Measurements from ENCODE around the gene HIP1. TPM values are rescaled to one million over a fixed set of nuclear protein-coding genes. Genes with fewer than 3 reads are reported as not detected.

The HIP1 gene
- total and polyA plus RNA-seq, 2 of the 4 experiments (the other 2 are of a cell fraction) = 6.8 to 10.0 TPM

DNA sequence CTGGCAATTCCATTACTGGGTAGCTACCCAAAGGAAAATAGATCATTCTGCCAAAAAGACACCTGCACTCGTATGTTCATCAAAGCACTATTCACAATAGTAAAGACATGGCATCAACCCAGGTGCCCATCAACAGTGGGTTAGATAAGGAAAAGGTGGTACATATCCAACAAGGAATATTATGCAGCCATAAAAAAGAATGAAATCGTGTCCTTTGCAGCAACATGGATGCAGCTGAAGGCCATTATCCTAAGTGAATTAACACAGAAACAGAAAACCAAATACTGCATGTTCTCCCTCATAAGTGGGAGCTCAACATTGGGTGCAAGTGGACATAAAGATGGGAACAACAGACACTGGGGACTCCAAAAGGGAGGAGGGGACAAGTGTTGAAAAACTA is 93.2 kb downstream of the HIP1 start:
- Histone ChIP-seq H2AFZ (replicated peaks; ENCODE audit: low read length, poor library complexity) (no peak overlapping the region), H2BK120ac (ENCODE audit: low read depth, low read length) (no peak overlapping the region), H3K14ac (replicated peaks; ENCODE audit: low read depth, low read length) (no peak overlapping the region), H3K4me3 (ENCODE audit: insufficient read depth, low read depth, low read length) (no peak overlapping the region), H3K9me3 (ENCODE audit: control insufficient read depth, insufficient read depth, low read length) (no peaks in the 10 kb centered on the region), H4K20me1 (ENCODE audit: insufficient read depth, low read length) (no peaks in the 10 kb centered on the region; the same call in 1 of the 2 replicates), H3K4me1 (ENCODE audit: control insufficient read depth, insufficient read depth, low read length) (no peaks in the 10 kb centered on the region), H3K18ac (ENCODE audit: low read depth, low read length) (no peak overlapping the region), H4K8ac (ENCODE audit: low read depth in 2 of 2, low read length in 2 of 2) (no peak overlapping the region), H3K23ac (ENCODE audit: low read depth, low read length) (no peak overlapping the region), H3K79me1 (ENCODE audit: low read depth in 1 of 2, low read length in 2 of 2) (peaks cover 0 to 4% of the 10 kb centered on the region in 2 experiments; a peak in 1 of 4 replicates), H2AK9ac (replicated peaks; ENCODE audit: low read depth, low read length, poor library complexity) (no peak overlapping the region), H3K27me3 (ENCODE audit: control insufficient read depth, insufficient read depth, low read length) (no peaks in the 10 kb centered on the region), H3K4me2 (ENCODE audit: low read depth, low read length) (no peak overlapping the region), H4K5ac (ENCODE audit: low read depth, low read length) (no peak overlapping the region), H4K91ac (ENCODE audit: insufficient read depth, low read depth, low read length) (no peak overlapping the region), H2BK15ac (ENCODE audit: low read depth, low read length) (no peak overlapping the region), H3K9me1 (ENCODE audit: insufficient read depth, low read length) (peaks cover 5% of the 10 kb centered on the region), H2BK20ac (ENCODE audit: low read depth, low read length) (no peak overlapping the region), H2BK5ac (ENCODE audit: low read depth, low read length, poor library complexity, severe bottlenecking) (no peak overlapping the region), H3K36me3 (ENCODE audit: control insufficient read depth, insufficient read depth, low read length) (peaks cover 3% of the 10 kb centered on the region), H2AK5ac (ENCODE audit: low read depth, low read length) (no peak overlapping the region), H3K9ac (ENCODE audit: low read depth, low read length) (no peak overlapping the region), H3K27ac (ENCODE audit: insufficient read depth, low read length) (no peak overlapping the region), H3K4ac (ENCODE audit: low read depth, low read length) (no peak overlapping the region), H3K56ac (ENCODE audit: extremely low read depth, insufficient read depth, low read length) (no peak overlapping the region)
- no peak for TF ChIP-seq NFE2L2 (IDR thresholded peaks at IDR 0.05; ENCODE audit: low read depth, low read length)
- no peak for TF ChIP-seq MAZ (IDR thresholded peaks at IDR 0.05; ENCODE audit: borderline replicate concordance, low read depth, low read length)
- no peak for TF ChIP-seq CHD1 (IDR thresholded peaks at IDR 0.05; ENCODE audit: low read depth, low read length)
- no peak for TF ChIP-seq POLR2A (IDR thresholded peaks at IDR 0.05; ENCODE audit: low read depth, low read length)
- TF ChIP-seq SMC3 (IDR thresholded peaks at IDR 0.05; ENCODE audit: low read depth, low read length) = no peak
- no peak for TF ChIP-seq RAD21 (IDR thresholded peaks at IDR 0.05; ENCODE audit: low read length)
- TF ChIP-seq MAFK (IDR thresholded peaks at IDR 0.05; ENCODE audit: low read depth, low read length) = no peak
- no peak for TF ChIP-seq BHLHE40 (IDR thresholded peaks at IDR 0.05; ENCODE audit: low read depth, low read length)
- TF ChIP-seq FOS (IDR thresholded peaks at IDR 0.05; ENCODE audit: low read depth, low read length) = no peak
- no peak for TF ChIP-seq CTCF (conservative IDR thresholded peaks at IDR 0.05; ENCODE audit: low read depth, low read length)
- TF ChIP-seq, protein P1, sequence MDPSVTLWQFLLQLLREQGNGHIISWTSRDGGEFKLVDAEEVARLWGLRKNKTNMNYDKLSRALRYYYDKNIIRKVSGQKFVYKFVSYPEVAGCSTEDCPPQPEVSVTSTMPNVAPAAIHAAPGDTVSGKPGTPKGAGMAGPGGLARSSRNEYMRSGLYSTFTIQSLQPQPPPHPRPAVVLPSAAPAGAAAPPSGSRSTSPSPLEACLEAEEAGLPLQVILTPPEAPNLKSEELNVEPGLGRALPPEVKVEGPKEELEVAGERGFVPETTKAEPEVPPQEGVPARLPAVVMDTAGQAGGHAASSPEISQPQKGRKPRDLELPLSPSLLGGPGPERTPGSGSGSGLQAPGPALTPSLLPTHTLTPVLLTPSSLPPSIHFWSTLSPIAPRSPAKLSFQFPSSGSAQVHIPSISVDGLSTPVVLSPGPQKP (IDR thresholded peaks at IDR 0.05; ENCODE audit: borderline replicate concordance, low read depth, low read length) = no peak
- no peak for TF ChIP-seq RFX5 (IDR thresholded peaks at IDR 0.05; ENCODE audit: low read depth, low read length)
- TF ChIP-seq USF2 (IDR thresholded peaks at IDR 0.05; ENCODE audit: low read depth, low read length) = no peak
- TF ChIP-seq MXI1 (IDR thresholded peaks at IDR 0.05; ENCODE audit: borderline replicate concordance, low read depth, low read length) = no peak
- no peak for TF ChIP-seq RCOR1 (IDR thresholded peaks at IDR 0.05; ENCODE audit: insufficient replicate concordance, low read length)
- no peak for TF ChIP-seq CEBPB (IDR thresholded peaks at IDR 0.05; ENCODE audit: low read depth, low read length)
- no TSS peak for BruUV-seq (replicated peaks)
- ChIA-PET CTCF (no interaction called here), POLR2A (ENCODE audit: unreplicated experiment) (no interaction called here)
- no peak for ATAC-seq (ENCODE audit: low read depth)
- intact Hi-C loops (cut with micrococcal nuclease) (no loop called here), in situ Hi-C loops (cut with MboI; ENCODE audit: low sequenced_read_pairs) (no loop called here), dilution Hi-C loops (cut with HindIII; ENCODE audit: low sequenced_read_pairs, unreplicated experiment) (no loop called here)
- no peak for DNase-seq
- WGBS, 2 experiments (ENCODE audit: extremely low coverage in 2 of 2, insufficient read length in 1 of 2) = no CpG with 5 or more reads among the region's 2 CpGs
